Measurements from ENCODE around the gene MRTFB.
"Not testable (repeated sequence)": the region's sequence is repeated elsewhere in the genome, so short reads cannot be mapped to it uniquely, and the experiment has no call there.

The MRTFB gene

DNA sequence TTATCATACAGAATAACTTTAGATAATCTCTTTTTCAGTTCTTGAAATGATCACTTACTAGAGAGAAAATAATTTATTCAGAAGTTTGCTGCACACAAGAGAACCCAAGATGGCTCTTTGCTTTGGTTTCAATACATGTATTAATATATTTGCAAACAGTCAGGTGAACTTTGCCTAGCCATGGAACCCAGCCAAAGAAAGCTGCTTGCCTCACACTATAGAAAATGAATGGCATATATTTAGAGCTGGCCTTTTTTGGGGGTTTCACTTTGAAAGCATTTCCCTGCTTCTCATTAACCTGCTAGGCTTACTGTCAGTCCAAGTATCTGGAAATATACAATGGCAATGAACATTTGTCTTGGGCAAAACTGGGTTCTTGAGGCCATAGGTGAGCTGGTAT lies 75.3 kb downstream of the MRTFB start:
- DNase-seq = no peak

DNA sequence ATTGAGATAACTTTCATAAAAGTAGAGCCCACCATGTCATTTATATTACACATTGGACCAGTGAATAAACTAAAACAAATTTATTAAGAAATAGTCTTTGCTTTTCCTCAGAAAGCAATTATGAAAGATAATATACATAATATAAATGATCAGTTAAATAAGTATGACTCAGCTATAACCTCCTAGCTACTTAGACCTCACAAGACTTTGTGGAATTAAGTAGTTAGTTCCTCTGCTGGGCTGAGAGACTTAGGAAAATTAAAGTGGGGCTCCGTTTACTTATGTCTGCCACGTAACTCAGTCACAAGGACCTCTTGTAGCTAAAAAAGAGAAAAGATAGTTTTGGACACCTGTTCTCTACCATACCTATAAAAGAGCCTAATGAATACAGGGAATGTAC lies 76.9 kb downstream of the MRTFB start:
- DNase-seq = no peak

DNA sequence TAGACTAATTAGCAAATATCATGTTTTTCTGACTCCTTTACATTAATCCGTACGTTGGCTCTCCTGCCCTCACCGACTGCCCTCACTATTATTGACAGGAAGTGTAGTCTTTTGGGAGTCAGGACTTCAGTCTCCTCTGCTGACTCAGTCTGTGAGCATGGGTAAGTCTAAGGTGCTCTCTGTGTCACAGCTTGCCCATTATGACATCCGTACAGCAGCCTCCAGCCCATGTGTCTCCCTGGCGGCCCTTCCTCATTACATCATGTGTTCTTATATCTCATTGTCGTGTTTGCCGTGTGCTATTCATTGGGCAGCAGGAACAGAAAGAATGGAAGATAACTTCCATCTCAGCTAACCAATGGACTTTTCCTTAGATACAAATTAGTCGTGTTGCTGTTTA lies 77.5 kb downstream of the MRTFB start:
- no peak for DNase-seq

DNA sequence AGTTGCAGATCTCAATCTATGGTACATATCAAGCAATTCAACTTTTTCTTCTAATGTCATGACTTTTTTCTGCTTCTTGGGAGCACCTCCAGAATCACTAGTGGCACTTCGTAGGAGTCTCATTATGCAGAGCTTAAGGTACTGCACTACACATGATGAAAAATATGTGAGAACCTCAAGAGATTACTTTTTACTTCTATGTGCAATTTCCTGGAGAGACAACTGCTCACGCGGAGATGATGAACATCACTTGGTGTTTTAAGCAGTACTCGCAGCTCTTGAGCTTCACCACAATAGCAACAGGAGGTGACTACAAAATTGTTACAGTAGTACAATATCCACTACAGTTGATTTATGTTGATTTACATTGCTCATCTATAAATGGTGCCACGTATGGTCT lies 79.7 kb downstream of the MRTFB start:
- DNase-seq = no peak

DNA sequence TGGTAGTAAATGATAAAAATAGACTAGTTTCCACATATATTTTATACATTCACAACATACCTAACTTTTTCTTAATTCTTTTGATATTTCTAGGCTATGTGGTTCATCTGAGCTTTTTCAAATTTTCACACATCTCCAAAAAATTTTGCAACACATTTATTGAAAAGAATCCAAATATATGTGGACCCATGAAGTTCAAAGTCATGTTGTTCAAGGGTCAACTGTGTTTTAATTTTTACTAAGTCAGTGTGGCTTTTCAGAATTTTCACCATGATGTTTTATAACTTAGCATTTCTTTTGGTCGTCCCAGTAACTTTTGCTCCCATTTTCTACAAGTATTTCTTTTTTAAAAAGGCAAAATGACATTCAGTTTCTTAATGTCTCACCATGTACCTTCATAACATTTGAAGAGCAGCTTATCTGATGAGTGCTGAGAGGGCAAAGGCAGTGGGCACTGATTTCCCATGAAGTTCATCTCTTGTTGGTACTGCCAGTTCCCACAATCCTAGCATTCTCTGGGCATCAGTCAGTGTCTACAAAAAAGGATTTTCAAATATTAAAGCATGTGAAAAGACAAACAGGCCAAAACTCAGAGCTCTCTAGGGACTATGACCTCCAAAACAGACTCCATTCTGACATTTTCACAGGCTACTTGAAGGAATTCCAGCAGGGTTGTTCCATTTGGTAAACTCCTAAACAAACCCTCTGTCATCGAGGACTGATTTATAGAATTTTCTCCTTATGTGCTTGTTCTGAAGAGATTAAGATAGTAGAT lies 80.3 kb downstream of the MRTFB start:
- no peak for DNase-seq

DNA sequence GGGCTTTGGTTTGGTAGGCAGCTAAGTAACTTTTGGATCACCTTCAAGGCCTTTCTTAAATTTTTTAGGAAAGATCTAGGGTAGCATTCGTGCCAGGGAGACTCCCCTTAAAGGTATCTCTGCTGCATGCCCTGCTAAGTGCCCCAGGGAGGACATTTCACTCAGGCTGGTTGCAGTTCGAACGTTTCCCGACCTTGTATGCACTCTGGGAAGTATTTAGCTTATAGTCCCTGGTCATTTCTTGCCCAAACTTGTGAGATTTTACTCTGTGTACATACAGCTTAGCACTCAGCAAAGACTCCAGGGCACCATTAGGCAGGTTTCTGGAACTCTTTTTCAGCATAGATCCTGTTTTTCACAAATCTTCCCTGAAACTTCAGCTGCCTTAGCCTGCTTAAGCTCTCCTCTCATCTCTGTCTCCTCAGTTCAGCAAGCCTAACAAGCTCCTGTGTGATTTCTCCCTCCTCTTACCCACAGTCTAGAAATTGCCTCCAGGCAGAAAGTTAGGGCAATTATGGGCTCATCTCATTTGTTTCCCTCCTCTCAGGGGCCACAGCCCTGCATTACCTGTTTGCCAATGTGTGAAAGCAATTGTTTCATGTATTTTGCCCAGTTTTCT lies 84.6 kb downstream of the MRTFB start:
- DNase-seq = no peak

DNA sequence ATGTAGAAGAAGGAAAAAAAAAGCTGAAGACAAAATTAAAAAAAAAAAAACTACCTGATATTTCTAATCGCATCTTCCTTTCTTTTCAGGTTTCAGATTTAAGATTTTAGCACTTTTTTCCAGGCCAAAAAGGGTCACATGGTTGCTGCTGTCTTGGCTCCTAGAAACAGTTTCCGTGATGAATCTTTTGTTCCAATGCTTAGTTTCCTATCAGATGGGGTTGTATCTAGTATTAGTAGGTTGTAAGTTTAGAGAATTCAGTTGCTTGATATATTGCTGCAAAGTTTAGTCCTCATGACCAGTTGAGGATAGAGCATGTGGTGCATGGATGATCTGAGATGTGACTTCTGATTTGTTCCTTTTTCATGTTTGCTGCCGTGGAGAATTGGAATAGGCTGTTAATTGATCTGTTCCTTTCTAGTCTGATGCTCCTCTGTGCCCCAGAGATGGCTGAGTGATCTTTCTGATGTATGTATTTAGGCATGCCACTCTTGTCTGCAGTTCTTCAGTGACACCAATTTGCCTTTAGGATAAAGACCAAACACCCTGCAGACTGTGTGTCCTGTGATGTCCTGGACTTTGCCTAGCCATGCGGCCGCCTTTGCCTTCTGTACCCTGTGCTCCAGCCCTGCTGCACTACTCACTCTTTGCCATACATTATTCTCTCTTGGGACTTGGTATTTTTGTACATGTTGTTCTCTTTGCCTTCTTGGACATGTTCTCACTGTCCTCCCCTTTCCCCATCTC lies 94.0 kb downstream of the MRTFB start:
- no peak for DNase-seq

DNA sequence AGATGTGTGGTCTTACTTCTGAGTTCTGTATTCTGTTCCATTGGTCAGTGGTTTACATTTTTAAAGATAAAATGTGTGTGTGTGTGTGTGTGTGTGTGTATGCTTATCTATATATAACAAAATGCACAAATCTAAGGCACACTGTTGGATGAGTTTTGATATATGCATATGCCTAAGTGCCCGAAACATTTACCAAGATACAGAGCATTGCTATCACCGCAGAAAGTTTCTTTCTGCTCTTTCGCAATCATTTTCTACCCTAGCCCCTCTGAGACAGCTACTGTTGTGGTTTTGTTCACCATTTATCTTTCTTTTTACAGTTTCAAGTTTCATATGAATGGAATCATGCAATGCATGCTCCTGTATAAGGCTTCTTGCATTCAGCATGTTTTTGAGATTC lies 97.0 kb downstream of the MRTFB start:
- DNase-seq = no peak

DNA sequence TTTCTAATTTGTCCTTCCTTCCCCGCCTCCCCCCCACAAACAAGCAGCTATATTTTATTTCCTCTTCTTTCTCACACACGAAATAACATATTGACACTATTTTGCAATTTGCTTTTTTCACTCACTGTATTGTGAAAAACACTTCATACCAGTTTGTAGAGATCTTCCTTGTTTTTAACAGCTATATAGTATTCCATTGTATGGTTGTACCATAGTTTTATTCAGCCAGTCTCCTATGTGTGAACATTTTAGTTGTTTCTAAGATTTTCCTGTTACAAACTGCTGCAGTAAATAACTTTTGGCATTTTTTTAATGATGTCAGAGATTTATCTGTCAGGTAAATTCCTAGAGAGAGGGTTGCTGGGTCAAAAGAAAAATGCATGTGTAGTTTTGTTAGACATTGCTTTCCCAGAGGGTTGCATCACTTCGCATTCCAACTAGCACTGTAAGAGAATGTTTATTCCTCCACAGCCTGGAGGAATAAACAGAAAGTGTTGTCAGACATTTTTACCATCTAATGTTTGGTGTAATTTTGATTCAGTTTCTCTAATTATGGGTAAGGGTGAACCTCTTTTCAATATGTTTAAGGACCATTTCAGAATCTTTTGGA lies 101.2 kb downstream of the MRTFB start:
- DNase-seq = no peak

DNA sequence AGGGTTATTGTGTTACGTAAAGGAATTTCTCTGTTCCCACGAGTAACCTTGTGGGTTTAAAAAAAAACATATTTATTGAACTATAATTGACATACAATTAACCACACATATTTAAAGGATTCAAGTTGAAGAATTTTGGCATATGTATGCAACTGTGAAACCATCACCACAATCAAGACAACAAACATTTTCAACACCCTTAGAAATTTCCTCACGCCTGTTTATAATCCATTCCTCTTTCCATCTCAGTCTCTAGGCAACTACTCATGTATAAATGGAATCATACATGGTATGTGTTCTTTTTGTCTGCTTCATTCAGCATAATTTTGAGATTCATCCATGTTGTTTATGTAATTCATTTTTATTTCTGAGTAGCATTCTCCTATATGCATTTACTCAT lies 104.0 kb downstream of the MRTFB start:
- DNase-seq = no peak

DNA sequence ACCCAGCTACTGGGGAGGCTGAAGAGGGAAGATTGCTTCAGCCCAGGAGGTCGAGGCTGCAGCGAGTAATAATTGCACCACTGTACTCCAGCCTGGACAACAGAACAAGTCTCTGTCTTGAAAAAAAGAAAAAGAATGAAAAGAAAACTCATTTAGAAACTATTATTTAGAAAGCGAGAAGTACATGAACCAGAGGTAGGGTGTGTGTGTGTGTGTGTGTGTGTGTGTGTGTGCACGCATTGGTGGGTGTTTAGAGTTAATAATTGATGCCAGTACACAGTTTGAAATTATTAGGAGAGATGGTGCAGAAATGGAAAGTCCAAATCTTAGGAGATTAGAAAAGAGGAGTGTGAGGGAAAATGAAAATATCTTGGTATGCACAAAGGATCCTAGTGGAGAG lies 106.6 kb downstream of the MRTFB start:
- no peak for DNase-seq

DNA sequence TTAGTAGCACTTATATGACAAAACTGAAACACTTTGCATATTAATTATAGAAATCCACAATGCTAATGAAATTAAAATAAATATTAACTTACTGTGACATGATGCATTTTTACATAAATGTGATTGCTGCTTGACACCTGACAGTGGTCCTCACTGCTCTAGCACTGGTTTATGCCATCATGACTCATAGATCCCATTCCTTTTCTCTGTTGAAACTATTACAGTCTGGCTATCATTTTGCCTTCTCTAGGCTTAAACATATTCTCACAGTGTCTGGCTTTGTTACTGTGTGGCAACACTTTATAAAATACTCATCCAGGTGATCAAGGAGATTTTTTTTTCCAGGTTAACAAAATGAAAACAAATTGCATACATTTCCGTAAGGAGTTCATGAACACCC lies 108.0 kb downstream of the MRTFB start:
- DNase-seq = no peak

DNA sequence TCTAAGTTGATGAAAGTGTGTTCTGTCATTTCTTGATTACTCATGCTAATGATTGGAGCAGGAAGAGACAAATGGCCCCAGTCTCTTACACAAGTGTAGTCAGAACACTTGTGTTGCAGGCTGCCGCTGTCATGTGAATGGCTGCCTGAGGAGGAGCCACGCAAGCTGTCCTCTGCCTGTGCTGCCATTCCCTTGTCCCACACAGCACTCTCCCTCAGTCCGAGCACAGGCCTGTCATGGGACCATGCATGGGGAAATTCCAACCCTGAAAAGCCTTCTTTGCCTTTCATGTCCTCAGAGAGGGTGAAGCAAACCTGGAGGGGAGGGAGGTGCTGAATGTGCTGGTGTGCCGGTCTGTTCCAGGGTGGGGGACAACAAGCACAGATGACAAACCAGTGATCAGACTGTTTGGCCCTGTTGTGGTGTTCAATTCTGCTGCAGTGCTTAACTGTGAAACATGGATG lies 109.4 kb downstream of the MRTFB start:
- no peak for DNase-seq

DNA sequence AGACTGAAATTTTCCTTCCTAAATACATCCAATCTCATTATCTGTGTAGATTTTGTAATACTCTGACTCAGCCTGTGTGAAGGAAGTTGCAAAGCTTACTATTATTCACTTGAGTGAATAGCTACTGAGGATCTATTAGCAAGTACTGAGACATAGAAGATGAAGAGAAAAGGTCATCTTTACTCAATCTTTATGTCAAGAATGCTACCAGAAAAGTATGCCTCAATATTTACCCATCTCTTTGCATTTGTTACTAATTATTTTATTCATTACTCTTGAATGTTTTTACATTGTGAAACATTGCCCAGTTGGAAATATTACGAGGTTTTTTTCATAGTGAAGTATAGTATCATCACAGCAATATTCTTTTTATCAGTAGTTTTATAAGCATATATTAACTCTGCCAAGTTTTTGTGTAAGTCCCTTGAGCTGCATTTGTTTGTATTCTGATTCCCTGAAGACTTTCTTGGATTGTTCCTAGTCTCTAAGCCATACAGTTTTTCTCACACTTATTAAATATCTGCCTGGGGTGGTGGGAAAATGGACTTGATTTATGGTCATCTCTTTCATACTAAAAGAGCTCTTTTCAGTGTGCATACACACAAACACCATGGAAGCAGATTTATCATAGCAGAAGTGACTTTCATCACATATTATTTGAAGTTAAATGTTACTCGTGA lies 110.4 kb downstream of the MRTFB start:
- no peak for DNase-seq

DNA sequence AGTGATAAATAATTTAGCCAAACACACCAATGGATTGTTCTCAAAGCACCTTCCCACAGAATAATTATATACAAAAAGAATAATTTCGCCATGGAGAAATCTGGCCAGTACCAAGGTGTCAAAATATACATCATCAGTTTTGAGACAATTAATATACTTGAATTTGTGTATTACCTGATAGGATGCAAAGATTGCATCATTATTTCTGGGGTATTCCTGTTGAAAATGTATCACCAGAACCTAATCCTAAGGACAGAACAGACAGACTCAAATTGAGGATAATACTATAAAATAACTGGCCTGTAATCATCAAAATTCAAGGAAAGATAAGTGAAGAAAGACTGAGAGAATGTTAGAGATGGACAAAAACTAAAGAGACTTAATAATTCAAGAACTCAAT lies 111.9 kb downstream of the MRTFB start:
- no peak for DNase-seq

DNA sequence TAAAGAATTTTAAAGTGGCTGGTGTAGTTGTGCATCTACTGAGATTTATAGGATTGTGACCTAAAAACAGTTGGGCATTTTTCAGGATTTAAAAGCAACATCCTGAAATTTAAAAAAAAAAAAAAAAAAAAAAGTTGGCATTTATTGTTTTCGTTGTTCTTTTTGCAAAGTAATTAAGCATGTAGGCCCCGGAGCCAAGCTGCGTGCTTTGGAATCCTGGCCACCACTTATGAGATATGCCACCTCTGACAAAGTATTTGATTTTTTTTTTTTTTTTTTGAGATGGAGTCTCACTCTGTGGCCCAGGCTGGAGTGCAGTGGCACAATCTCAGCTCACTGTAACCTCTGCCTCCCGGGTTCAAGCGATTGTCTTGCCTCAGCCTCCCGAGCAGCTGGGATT lies 112.8 kb downstream of the MRTFB start:
- DNase-seq = not testable (repeated sequence)

DNA sequence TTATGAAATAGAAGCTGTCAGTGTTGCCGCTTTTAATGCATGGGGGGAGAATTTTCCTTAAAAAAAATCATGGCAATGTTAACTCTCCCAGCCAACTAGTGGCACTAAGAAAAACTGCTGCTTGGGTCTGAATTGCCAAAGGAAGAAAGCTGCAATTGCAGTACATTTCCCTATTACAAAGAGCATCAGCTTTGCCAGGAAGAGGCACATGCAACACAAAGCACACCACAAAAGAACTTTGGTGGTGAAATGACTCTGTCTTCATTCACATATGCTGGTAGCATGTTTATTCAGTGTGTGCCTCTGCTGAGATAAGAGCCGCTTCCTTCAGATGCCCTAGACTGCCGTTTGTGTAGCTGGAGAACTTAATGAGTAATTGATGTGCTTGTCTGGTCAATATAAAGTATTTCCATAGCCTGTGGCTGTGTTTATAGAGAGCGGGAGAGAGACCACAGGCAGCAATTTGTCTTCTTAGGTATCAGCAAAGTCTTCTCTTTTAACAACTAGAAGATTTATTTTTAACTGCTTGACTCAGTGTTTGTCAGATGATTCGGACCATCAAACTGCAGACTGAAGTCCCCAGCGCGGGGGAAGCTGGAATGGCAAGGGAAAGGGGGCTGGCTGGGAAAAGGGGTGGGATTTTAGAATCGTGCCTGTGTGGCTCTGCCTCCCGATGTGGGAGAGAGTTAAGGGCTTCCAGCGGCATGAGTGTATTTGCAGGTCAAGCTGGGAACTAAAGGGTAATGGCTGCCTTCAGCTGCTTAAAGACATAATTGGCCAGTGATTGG lies 115.1 kb downstream of the MRTFB start:
- DNase-seq = no peak

DNA sequence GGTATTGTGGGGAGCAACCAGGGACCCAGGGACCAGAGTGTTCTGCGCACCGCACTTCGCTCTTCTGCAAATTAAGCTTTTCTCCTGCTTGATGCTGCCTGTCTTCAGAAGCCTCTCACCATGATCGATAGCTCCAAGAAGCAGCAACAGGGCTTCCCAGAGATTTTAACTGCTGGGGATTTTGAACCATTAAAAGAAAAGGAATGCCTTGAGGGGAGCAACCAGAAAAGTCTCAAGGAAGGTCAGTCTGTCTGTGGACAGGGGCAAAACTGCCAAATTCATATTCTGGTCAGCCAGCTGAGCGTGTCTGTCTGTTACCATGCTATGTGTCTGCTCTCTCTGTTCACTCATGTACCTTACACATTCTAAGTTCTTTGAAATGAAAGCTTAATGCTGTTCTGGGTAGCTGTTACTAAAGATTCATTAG lies 115.7 kb downstream of the MRTFB start:
- no peak for DNase-seq

DNA sequence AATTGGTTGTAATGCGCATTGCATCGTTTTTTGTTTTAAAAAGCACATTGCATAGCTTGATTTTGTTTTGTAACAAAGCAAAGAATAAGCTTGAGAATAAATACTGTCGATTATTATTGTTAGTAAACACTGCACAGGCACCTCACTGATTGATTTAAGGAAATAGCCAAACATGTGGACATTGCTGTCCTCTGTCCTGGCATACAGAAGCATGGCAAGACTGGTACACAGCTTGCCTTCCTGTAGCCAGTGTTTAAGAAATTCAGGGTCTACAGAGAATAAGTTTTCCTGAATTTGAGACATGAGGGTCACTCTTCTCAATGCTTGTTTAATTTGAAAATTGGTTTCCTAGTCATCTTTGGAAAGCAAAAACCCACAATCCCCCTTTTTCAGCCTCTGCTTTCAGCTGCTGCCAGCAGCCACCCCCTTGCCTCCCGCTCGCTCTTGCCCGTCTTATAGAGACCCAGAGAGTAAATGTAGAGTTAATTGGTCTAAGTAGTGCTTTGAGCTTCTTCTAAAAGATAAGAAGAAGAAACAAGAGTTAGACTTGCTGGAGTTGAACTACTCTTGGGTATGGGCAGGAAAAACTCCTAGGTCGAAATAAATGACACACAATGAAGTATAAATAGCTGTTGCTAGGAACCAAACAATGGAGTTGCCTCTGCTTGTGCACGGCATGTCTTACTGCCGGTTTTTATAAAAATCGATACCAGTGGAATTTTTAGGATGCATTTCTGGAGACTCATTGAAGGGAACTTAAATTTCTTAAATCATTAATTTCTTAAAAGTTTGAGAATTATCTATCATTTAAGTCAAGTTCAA lies 116.6 kb downstream of the MRTFB start:
- no peak for DNase-seq

DNA sequence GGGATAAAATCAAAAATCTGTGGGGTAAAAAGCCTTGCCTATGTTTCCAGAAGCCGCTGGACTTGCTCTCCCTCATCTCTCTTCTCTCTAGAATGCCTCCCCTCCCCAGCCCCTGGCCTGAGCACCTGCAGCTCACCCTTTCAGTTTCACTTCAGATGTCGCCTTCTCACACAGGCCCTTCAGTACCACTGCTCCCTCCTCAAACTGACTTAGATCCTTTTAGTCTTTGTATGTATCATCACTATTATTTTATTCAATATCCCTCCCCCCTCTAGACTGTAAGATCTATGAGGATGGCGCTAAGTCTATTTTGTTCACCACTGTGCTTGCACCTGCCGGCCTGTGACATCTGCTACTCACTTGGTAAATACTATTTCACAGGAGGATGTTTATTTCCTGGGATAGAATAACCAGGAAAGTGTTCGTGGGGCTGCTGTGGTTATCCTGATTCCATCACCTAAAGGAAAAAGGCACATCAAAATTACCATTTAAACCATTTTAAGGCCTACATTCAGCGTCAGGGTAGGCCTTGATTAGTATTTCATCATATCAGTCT lies 122.3 kb downstream of the MRTFB start:
- DNase-seq = peak; percentile 13 to 26

DNA sequence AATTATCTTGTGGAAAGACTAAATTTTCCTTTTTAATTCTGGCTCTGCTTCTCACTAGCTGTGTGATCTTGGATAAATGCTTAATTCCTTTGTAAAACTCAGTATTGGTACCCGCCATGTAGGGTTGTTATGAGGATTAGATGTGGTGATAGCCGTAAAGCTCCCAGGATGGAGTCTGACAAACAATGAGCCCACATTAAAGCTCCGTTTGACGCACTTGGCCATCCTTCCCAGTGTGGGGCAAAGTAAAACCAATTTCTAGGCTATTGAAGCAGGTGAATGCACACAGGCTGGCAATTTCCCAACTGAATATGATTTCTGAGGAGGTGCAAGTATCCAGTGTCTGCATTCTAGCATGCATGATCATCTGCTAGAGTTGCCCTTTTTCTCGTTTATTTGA lies 123.6 kb downstream of the MRTFB start:
- no peak for DNase-seq

All from activated CD4-positive, alpha-beta T cell treated with anti-CD3 and anti-CD28 coated beads, Interleukin-2, amount 50 U/mL, for 4 hours (primary cell).